Measurements from ENCODE around the gene VEGFB.

VEGFB gene

GRCh38 chr11:64284048-64284961 lies 49.9 kb downstream of the VEGFB start, which contains the start of gene BAD:
Gene BAD, minus strand, starts transcription at chr11:64284665. Its CDS starts 297 bp downstream, at chr11:64284368.
- Histone ChIP-seq H3K4me1 (ENCODE audit: insufficient read depth, low read length) (peaks cover 36% of the 10 kb centered on the region), H3K9ac (ENCODE audit: low read depth, low read length) (peak within 1 kb of the TSS; percentile 74), H4K20me1 (ENCODE audit: insufficient read depth, low read length) (no peaks in the 10 kb centered on the region), H2AFZ (ENCODE audit: low read depth, low read length) (peak within 1 kb of the TSS; percentile 80), H3K36me3 (ENCODE audit: insufficient read depth, low read length) (peaks cover 20% of the 10 kb centered on the region), H3K9me3 (ENCODE audit: insufficient read depth, low read length, severe bottlenecking) (no peaks in the 10 kb centered on the region), H3K79me2 (ENCODE audit: insufficient read depth, low read length) (peaks cover 30% of the 10 kb centered on the region), H3K27ac (ENCODE audit: low read length) (peak within 1 kb of the TSS; percentile 71), H3K4me3 (ENCODE audit: low read depth in 1 of 2, low read length in 2 of 2) (peak within 1 kb of the TSS; percentile 39 to 67; a peak in 3 of 4 replicates), H3K4me2 (ENCODE audit: insufficient read depth, low read length) (peak within 1 kb of the TSS; percentile 83), H3K27me3 (ENCODE audit: insufficient read depth, low read length, poor library complexity) (no peaks in the 10 kb centered on the region)
- TF ChIP-seq EZH2 (IDR thresholded peaks at IDR 0.05; ENCODE audit: borderline replicate concordance, low read depth, low read length, severe bottlenecking) (no peak), CTCF (IDR thresholded peaks at IDR 0.05; ENCODE audit: borderline replicate concordance, extremely low read depth, low read length, poor library complexity, severe bottlenecking) (peak; percentile 20)
- DNase-seq, result peak; percentile 95
- peak; percentile 89 for ATAC-seq (ENCODE audit: insufficient read depth, low read depth)

- Histone ChIP-seq H3K4me2 (ENCODE audit: insufficient read depth, low read length) (peak within 1 kb of the TSS; percentile 83), H3K79me2 (ENCODE audit: insufficient read depth, low read length) (peaks cover 30% of the 10 kb centered on the region), H3K36me3 (ENCODE audit: insufficient read depth, low read length) (peaks cover 20% of the 10 kb centered on the region), H3K9ac (ENCODE audit: low read depth, low read length) (peak within 1 kb of the TSS; percentile 74), H3K27ac (ENCODE audit: low read length) (peak within 1 kb of the TSS; percentile 64), H2AFZ (ENCODE audit: low read depth, low read length) (peak within 1 kb of the TSS; percentile 80), H3K4me1 (ENCODE audit: insufficient read depth, low read length) (peaks cover 36% of the 10 kb centered on the region), H3K27me3 (ENCODE audit: insufficient read depth, low read length, poor library complexity) (no peaks in the 10 kb centered on the region), H4K20me1 (ENCODE audit: insufficient read depth, low read length) (no peaks in the 10 kb centered on the region), H3K9me3 (ENCODE audit: insufficient read depth, low read length, severe bottlenecking) (no peaks in the 10 kb centered on the region), H3K4me3 (ENCODE audit: low read depth in 1 of 2, low read length in 2 of 2) (peak within 1 kb of the TSS; percentile 39 to 67; a peak in 3 of 4 replicates)
- ATAC-seq (ENCODE audit: insufficient read depth, low read depth) (peak; percentile 58), DNase-seq (peak; percentile 90)
- TF ChIP-seq CTCF (IDR thresholded peaks at IDR 0.05; ENCODE audit: borderline replicate concordance, extremely low read depth, low read length, poor library complexity, severe bottlenecking), result no peak
- no peak for TF ChIP-seq EZH2 (IDR thresholded peaks at IDR 0.05; ENCODE audit: borderline replicate concordance, low read depth, low read length, severe bottlenecking)
Measured at GRCh38 chr11:64284962-64285884, 50.8 kb downstream of the VEGFB start, which contains the start of gene GPR137. Gene GPR137, plus strand, starts transcription at chr11:64285848. Its CDS starts 677 bp downstream, at chr11:64286525.

GRCh38 chr11:64285885-64286800 lies 51.8 kb downstream of the VEGFB start:
- Histone ChIP-seq H3K9me3 (ENCODE audit: insufficient read depth, low read length, severe bottlenecking) (no peaks in the 10 kb centered on the region), H3K36me3 (ENCODE audit: insufficient read depth, low read length) (peaks cover 20% of the 10 kb centered on the region), H3K79me2 (ENCODE audit: insufficient read depth, low read length) (peaks cover 30% of the 10 kb centered on the region), H3K27me3 (ENCODE audit: insufficient read depth, low read length, poor library complexity) (no peaks in the 10 kb centered on the region), H3K4me1 (ENCODE audit: insufficient read depth, low read length) (peaks cover 36% of the 10 kb centered on the region), H3K4me2 (ENCODE audit: insufficient read depth, low read length) (peak overlapping the region; percentile 83), H3K4me3 (ENCODE audit: low read depth in 1 of 2, low read length in 2 of 2) (peak overlapping the region; percentile 39 to 67; a peak in 3 of 4 replicates), H3K27ac (ENCODE audit: low read length) (peak overlapping the region; percentile 64), H2AFZ (ENCODE audit: low read depth, low read length) (peak overlapping the region; percentile 80), H4K20me1 (ENCODE audit: insufficient read depth, low read length) (no peaks in the 10 kb centered on the region), H3K9ac (ENCODE audit: low read depth, low read length) (peak overlapping the region; percentile 74)
- peak; percentile 65 for TF ChIP-seq CTCF (IDR thresholded peaks at IDR 0.05; ENCODE audit: borderline replicate concordance, extremely low read depth, low read length, poor library complexity, severe bottlenecking)
- TF ChIP-seq EZH2 (IDR thresholded peaks at IDR 0.05; ENCODE audit: borderline replicate concordance, low read depth, low read length, severe bottlenecking), result no peak
- DNase-seq (peak; percentile 50), ATAC-seq (ENCODE audit: insufficient read depth, low read depth) (peak; percentile 4)

Data from DND-41 (cell line).